Cardiac muscle cell (in vitro differentiated cells and primary cell): ENCODE results near the gene SGSH. TPM values are rescaled to one million over a fixed set of nuclear protein-coding genes. Genes with fewer than 3 reads are reported as not detected.

Experiments used
- DNase-seq, 2 donors: peaks; one replicate each; pipeline versions ENCODE4 v3.0.0 to v3.0.0-alpha.2; 2010 to 2017; ENCODE audit warnings: low read depth in 1 of 2, low spot score in 1 of 2
- H3K27ac ChIP-seq: fragments of 200-600 bp; sonication (generic); 2 replicates; pipeline ENCODE4 v1.5.1; 2016
- H3K27me3 ChIP-seq: fragments of 200-600 bp; sonication (generic); 2 replicates; pipeline ENCODE4 v1.6.0; 2016; ENCODE audit warnings: control low read depth
- H3K36me3 ChIP-seq: fragments of 200-600 bp; sonication (generic); 2 replicates; pipeline ENCODE4 v1.5.1; 2016; ENCODE audit warnings: control low read depth
- H3K4me1 ChIP-seq: fragments of 200-600 bp; sonication (generic); 2 replicates; pipeline ENCODE4 v1.8.1; 2017; ENCODE audit warnings: low read depth, mild to moderate bottlenecking, mixed run types
- H3K4me3 ChIP-seq: fragments of 200-600 bp; sonication (generic); 2 replicates; pipeline ENCODE4 v1.5.1; 2016; ENCODE audit warnings: mild to moderate bottlenecking
- H3K9me3 ChIP-seq: fragments of 200-600 bp; sonication (generic); 2 replicates; pipeline ENCODE4 v1.5.1; 2017; ENCODE audit warnings: low read depth, mild to moderate bottlenecking, control low read depth
- polyA plus RNA-seq: library from polyadenylated mRNA; unstranded; fragments of >200 nt; fragmentation: Nextera tagmentation; extraction: Ambion mirVana; gene quantifications from 2 replicates; pipeline ENCODE4 v1.2.1, GENCODE V29; 2016
- total RNA-seq: library from RNA; depleted of rRNA; stranded (reverse); fragments of >200 nt; gene quantifications from 2 replicates; pipeline ENCODE4 v1.2.3, GENCODE V29; 2016
- TF ChIP-seq, protein P1 (sequence below): IDR thresholded peaks from 2 replicates; pipeline ENCODE4 v1.5.1; 2012; ENCODE audit warnings: low read depth, mild to moderate bottlenecking, low read length

Gene SGSH
- total RNA-seq (27.8 and 56.6 TPM in 2 replicates), polyA plus RNA-seq (59.4 and 63.2 TPM in 2 replicates)

GRCh38 chr17:80220054-80220735, at the start of gene SGSH, which contains the start of gene SLC26A11:
TSS of gene SGSH (minus strand) at chr17:80220333. CDS start at chr17:80220313, 20 bp downstream.
TSS of gene SLC26A11 (plus strand) at chr17:80220427. CDS start at chr17:80221561, 1,134 bp downstream.
- Histone ChIP-seq H3K4me1 (peaks cover 4% of the 10 kb centered on the region), H3K27ac (peak within 1 kb of the TSS; percentile 74), H3K4me3 (peak within 1 kb of the TSS; percentile 96), H3K36me3 (peaks cover 4% of the 10 kb centered on the region), H3K27me3 (no peaks in the 10 kb centered on the region), H3K9me3 (no peaks in the 10 kb centered on the region)
- TF ChIP-seq, protein P1, sequence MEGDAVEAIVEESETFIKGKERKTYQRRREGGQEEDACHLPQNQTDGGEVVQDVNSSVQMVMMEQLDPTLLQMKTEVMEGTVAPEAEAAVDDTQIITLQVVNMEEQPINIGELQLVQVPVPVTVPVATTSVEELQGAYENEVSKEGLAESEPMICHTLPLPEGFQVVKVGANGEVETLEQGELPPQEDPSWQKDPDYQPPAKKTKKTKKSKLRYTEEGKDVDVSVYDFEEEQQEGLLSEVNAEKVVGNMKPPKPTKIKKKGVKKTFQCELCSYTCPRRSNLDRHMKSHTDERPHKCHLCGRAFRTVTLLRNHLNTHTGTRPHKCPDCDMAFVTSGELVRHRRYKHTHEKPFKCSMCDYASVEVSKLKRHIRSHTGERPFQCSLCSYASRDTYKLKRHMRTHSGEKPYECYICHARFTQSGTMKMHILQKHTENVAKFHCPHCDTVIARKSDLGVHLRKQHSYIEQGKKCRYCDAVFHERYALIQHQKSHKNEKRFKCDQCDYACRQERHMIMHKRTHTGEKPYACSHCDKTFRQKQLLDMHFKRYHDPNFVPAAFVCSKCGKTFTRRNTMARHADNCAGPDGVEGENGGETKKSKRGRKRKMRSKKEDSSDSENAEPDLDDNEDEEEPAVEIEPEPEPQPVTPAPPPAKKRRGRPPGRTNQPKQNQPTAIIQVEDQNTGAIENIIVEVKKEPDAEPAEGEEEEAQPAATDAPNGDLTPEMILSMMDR, result no peak
- DNase-seq, result peak; percentile 75 to 92

DNA sequence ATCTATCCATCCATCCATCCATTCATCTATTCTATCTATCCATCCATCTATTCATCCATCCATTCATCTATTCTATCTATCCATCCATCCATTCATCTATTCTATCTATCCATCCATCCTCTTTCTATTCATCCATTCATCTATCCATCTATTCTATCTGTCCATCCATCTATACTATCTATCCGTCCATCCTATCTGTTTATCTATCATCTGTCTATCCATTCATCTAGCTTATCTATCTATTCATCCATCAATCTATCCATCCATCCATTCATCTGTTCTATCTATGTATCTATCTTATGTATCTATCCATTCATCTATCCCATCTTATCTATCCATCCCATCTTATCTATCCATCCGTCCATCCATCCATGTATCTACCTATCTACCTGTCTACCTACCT, 49.3 kb upstream of the SGSH start:
- TF ChIP-seq, protein P1, result no peak
- H3K36me3 ChIP-seq, result no peaks in the 10 kb centered on the region

GRCh38 chr17:80268427-80268826, 48.3 kb upstream of the SGSH start:
- no peaks in the 10 kb centered on the region for H3K27me3 ChIP-seq
- H3K4me1 ChIP-seq, result no peaks in the 10 kb centered on the region
- H3K9me3 ChIP-seq, result no peaks in the 10 kb centered on the region
- H3K36me3 ChIP-seq, result no peaks in the 10 kb centered on the region
- H3K4me3 ChIP-seq, result no peak overlapping the region
- no peak overlapping the region for H3K27ac ChIP-seq
- TF ChIP-seq, protein P1, result no peak
- no peak for DNase-seq

More for the DNA sequence above, 49.3 kb upstream of the SGSH start:
- Histone ChIP-seq H3K27me3 (no peaks in the 10 kb centered on the region), H3K4me3 (no peak overlapping the region), H3K27ac (no peak overlapping the region), H3K4me1 (no peaks in the 10 kb centered on the region), H3K9me3 (no peaks in the 10 kb centered on the region)
- no peak for DNase-seq

- Histone ChIP-seq H3K36me3 (no peaks in the 10 kb centered on the region), H3K4me1 (no peaks in the 10 kb centered on the region), H3K9me3 (no peaks in the 10 kb centered on the region), H3K4me3 (no peak overlapping the region), H3K27me3 (no peaks in the 10 kb centered on the region), H3K27ac (no peak overlapping the region)
- no peak for DNase-seq
- TF ChIP-seq, protein P1, result no peak
Measured at GRCh38 chr17:80267391-80267790, 47.3 kb upstream of the SGSH start.

DNA sequence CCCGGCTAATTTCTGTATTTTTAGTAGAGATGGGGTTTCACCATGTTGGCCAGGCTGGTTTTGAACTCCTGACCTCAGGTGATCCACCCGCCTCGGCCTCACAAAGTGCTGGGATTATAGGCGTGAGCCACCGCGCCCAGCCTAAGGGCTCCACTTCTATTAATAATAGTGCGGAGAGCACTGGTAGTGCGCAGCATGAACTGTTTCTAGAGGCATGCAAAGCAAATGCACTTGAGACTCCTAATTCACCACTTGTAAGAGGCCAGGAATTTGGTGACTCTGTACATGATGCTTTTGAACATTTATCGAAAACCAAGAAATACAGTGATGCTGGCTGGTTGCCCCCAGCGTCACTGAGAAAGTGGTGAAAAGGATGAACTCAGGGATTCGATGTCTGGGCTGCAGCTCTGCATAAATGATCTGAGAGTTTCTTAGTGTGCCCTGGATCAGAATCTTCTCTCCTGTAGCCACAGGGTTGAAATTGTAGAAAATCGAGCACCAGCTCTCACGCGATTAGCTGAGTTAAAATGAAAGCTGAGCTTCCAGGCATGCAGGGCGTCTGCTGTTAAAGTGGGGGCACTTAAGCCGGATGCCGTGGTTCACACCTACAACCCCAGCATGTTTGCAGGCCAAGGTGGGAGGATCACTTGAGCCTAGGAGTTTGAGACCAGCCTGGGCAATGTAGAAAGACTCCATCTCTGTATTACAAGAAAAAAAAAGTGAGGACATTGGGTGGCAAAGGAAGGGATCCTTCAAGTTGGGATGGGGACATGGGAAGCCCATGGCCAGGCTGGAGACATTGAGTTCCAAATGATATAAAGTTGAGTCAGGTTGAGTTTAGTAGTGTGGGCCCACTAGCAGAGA, 45.3 kb upstream of the SGSH start:
- Histone ChIP-seq H3K36me3 (no peaks in the 10 kb centered on the region), H3K27me3 (no peaks in the 10 kb centered on the region), H3K4me3 (no peak overlapping the region), H3K4me1 (no peaks in the 10 kb centered on the region), H3K9me3 (no peaks in the 10 kb centered on the region), H3K27ac (no peak overlapping the region)
- no peak for DNase-seq
- TF ChIP-seq, protein P1, result no peak
